Activated CD4-positive, CD25-positive, alpha-beta regulatory T cell treated with anti-CD3 and anti-CD28 coated beads, Interleukin-2, amount 50 U/mL, for 16 hours (primary cell): ENCODE measurements around the gene ROBO1.
"Not testable (repeated sequence)": the region's sequence is repeated elsewhere in the genome, so short reads cannot be mapped to it uniquely, and the experiment has no call there.

Experiments
- DNase-seq: peaks from one replicate; pipeline ENCODE4 v3.0.0-alpha.2; 2020; ENCODE audit warnings: low read depth, low spot score

ROBO1 gene

DNA sequence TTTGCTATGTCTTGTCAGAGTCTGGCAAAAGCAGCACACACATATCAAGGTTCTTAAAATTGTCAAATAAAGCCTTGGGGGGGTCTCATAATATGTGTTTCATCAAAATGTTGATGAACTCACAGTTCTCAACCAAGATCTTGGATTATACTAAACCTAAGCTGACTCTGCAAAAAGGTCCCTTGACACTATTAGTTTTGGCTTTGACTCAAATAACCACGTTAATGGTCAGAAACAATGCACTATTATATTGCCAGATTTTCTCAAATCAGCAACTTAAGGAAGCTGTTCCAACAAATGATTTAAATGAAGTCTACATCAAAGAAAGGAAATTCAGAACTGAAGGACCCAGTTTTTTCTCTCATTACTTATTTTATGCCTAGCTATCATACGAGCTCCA is 1063.9 kb downstream of the ROBO1 start:
- no peak for DNase-seq

DNA sequence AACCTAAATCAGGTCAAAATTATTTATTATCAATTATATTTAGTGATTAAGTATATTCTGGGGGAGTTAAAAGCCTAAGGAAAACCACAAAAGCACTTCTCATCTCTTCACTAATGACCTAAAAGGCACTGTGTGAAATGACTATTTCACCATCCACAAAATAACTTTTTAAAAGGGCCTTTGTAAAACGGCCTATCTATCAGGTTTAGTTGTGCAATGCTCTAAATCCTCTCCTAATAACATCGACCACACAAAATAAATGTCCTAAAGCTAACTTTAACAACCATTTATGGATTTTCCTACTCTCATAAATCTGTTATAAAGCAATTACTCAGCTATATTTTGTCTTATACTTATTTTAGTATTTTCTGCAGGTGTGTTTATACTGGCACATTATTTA is 1066.3 kb downstream of the ROBO1 start:
- DNase-seq, result no peak

DNA sequence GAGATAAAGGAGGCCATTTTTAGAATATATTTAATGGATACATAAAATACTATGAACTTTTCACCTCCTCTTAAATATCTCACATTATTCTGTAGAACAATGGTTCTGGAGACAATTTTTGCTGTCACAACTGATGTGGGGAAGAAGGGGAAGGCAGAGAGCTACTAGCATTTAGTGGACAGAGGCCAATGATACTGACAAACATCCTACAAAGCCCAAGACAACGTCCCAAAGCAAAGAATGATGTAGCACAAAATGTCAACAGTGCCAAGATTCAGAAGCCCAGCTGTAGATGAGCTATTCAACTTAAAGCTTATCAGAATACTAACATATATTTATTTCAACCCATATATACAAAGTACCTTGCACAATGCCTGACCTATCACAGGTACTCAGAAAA is 1069.4 kb downstream of the ROBO1 start:
- no peak for DNase-seq

DNA sequence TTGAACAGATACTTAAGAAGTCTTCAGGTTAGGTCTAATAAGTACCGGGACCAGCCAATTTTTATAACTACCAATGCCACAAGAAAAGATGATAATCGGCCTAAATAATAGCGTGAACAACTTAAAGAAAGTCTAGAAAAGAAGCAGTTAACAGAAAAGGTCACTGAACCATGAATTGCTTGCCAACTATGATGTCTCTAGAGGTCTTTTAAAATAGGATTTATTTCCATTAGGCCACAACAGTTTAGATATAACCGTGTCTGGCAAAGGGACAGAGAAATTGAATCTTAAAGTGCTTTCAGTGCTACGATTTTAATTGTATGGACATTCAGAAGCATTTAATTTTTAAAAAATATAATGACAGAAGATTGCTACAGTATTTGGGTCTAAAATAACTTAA is 1070.4 kb downstream of the ROBO1 start:
- DNase-seq, result no peak

DNA sequence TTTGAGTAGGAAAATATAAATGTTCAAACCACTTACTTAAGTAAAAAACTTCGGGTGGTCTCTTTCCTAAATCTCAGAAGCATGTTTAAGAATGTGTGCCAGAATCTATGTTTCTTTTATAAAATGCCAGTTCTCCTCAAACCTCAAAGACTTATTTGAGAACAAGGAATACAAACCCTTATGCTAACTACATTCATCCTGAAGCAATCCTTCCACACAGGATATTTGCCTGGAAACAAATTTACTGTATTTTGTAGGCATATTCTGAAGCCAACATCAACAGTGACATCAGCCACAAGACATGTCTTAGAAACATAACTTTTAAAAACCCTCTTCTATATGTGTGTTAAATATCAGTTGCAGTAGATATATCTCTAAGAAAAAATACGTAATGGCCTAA is 1077.0 kb downstream of the ROBO1 start:
- DNase-seq, result no peak

DNA sequence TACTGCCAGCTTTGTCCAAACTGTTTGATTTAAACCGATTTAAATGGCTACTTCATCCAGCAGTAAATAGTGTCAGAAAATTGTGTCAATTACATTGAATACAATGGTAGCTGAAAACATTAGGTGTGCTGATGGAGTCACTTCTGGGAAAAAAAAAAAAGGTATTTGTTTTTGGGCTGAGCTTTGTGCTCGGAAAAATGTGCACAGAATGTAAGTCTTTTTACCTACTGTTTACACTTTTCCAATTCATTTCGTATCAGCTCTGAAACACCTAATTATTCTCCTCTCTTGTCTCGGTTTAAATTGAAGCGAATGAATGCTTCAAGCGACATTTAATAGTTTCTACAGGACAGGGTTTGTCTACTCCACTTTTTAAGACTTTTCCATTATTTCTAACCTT is 1078.4 kb downstream of the ROBO1 start:
- DNase-seq, result no peak

DNA sequence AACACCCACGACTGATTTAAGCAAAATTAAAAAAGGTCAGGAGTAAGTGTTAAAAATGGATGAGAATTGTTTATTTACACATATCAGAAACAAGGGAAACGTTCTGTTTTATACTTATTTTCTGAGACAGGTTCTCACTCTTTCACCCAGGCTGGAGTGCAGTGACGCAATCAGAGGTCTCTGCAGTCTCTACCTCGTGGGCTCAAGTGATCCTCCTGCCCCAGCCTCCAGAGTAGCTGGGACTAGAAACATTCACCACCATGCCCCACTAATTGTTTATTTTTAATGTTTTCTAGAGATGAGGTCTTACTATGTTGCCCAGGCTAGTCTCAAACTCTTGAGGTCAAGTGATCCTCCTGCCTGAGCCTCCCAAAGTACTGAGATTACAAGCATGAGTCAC is 1080.3 kb downstream of the ROBO1 start:
- no peak for DNase-seq

DNA sequence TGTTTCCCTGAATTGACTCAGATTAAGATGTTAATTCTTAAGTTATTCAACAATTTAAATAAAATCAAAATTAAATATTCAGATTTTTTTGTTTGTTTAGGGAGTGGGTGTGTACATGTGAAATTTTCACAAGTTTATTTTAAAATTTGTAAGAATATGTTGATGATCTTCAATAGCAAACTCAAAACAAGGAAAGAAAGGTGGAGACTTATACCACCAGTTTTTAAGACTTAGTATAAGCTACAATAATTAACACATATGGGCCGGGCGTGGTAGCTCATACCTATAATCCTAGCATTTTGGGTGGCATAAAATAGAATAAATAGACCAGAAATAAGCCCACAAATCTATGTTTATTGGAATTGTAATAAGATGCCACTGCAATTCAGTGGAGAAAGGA is 1084.5 kb downstream of the ROBO1 start:
- DNase-seq, result no peak

DNA sequence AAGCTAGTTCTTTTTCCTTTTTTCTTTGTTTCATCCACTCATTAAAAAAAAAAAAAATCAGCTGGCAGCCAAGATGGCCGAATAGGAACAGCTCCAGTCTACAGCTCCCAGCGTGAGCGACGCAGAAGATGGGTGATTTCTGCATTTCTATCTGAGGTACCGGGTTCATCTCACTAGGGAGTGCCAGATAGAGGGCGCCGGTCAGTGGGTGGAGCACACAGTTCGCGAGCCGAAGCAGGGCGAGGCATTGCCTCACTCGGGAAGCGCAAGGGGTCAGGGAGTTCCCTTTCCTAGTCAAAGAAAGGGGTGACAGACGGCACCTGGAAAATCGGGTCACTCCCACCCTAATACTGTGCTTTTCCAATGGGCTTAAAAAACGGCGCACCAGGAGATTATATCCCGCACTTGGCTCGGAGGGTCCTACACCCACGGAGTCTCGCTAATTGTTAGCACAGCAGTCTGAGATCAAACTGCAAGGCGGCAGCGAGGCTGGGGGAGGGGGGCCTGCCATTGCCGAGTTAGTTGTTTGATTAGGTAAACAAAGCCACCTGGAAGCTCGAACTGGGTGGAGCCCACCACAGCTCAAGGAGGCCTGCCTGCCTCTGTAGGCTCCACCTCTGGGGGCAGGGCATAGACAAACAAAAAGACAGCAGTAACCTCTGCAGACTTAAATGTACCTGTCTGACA is 1092.5 kb downstream of the ROBO1 start:
- DNase-seq, result not testable (repeated sequence)

DNA sequence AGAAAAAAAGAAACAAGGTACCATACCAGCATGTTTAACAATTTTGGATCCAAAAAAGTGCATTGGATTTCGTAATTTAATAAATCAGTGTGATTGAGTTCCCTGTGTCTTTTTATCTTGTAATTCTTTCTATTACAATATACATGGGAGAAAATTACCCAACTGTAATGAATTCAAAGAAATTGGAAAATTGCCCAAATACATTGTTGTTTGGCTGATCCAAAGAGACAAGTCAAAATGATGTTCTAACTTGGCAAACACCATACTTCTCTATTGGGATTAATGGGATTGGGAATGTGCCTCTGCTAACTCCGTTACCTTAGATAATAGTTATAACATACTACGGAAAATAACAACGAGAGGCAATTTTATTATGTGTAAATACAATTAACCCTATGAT is 1097.1 kb downstream of the ROBO1 start:
- DNase-seq, result no peak

DNA sequence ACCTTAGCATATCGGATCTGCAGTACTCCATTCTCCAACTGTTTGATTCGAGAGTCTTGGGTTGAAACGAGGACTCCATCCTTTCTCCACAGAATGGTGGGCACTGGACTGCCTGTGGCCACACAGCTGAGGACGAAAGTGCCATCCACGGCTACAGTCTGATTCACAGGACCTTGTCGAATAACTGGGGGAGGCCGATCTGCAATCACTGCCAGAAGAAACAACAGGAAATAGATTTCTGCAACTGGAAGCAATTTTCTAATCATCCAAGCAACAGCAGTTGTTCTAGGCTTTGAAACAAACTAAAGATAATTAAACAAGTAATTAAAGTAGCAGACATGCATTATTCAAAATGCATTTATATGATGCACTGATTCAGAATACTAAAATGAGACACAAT is 1097.7 kb downstream of the ROBO1 start:
- DNase-seq, result no peak

DNA sequence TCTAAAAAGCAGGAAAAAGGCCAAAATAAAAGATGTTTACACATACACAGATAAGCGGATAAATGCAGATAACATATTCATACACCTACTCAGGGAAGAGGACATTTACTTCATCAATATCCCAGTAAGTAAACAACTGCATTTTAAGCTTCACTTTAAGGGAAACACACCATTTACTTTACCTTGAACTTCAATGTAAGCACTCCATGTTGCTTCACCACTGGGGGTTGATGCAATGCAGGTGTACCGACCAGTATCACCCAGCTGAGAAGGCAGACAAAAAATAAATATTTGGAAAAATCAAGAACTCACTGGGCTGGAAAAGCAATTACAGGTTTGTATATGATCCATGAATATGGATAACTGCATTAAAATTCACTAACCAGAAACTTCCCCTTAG is 1099.5 kb downstream of the ROBO1 start:
- no peak for DNase-seq

DNA sequence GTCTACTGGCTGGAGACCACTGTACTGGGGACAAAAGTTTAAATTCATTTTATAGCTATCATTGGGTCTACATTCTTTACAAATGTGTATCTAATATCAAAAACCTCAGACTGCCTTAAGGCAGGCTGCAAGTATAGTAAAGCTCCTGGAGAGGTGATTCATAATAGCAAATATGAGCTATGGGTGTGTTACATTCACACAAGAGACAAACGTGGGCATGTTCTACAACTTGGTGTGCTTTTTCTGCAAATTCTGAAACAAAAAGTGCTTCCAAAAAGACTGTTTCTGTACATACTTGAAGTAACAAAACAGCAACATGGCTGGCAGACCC is 1101.4 kb downstream of the ROBO1 start:
- DNase-seq, result no peak

DNA sequence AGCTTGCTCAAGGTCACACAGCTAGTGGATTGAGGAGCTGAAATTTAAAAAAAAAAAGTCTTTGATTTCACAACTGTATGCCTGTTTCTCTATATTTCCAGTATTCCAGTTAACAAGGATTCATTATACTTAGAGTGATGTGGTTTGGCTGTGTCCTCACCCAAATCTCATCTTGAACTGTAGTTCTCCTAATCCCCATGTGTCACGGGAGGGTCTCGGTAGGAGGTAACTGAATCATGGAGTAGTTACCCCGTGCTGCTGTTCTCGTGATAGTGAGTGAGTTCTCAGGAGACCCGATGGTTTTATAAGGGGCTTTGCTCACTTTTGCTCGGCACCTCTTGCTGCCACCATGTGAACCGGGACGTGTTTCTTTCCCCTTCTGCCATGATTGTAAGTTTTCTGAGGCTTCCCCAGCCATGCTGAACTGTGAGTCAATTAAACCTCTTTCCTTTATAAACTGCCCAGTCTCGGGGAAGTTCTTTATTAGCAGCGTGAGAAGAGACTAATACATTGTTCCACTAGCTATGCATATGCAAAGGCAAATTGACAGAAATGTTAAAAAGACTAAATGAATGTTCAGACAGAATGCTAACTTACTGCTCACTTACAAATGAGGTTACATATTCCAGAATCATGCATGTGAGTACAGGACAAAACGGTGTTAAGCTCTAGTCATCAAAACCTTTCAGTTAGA is 1101.9 kb downstream of the ROBO1 start:
- no peak for DNase-seq

DNA sequence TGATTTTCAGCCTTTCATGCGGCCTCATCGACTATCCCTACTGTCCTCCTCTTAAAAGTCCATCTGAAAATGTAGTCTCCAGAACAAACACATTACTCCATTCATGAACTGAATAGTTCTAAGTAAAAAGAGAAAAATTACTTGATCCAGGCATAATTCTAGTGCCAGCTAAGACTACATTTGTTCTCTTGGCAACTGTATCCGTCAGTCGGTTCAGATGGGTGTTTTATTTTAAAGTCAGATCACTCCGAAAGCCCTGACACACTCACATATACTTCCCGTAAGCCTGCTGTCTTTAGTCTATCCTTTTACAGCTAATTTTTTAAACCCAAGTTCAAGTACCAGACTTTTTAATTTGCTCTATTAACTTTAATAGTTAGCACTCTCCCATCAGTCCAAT is 1102.7 kb downstream of the ROBO1 start:
- DNase-seq, result no peak

DNA sequence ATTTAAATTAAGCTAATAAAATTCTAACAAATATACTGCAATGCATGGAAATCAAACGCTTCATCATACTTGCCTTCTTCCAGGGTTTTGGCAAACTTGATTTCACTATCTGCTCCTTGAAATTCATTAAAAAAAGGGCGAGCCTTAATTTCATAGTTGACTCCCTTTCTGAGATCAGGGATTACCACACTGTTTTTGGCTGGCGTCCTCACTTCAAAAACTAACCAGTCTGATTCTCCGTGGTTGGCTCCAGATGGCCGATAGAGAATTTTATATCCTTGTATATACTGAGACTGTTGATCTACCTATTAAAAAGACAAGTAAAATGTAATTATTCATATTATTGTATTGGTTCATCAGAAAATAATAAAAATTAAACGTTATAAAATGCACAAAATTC is 1106.8 kb downstream of the ROBO1 start:
- no peak for DNase-seq

DNA sequence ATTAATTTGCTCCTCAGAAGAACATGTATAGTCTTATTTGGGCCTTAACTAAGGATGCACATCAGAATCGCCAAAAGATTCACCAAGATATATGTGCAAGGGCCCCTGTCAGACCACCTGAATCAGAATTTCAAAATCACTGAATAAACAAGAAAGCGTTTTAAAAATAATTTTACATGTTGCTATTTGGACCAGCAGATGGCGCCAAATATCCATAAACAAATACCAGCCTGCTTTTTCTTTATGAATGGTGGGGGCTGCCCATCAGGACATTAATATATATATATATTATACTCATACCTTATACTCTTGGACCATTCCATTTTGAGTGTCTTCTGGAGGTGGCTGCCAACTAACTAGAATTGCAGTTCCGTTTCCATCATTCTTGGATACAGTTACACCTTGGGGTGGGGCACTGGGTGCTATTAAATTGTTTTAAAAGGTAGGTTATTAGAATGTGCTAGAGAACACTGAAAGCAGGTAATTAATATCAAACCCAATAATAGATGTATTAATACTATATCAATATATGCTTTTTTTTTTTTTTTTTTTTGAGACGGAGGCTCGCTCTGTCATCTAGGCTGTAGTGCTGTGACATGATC is 1108.3 kb downstream of the ROBO1 start:
- no peak for DNase-seq

DNA sequence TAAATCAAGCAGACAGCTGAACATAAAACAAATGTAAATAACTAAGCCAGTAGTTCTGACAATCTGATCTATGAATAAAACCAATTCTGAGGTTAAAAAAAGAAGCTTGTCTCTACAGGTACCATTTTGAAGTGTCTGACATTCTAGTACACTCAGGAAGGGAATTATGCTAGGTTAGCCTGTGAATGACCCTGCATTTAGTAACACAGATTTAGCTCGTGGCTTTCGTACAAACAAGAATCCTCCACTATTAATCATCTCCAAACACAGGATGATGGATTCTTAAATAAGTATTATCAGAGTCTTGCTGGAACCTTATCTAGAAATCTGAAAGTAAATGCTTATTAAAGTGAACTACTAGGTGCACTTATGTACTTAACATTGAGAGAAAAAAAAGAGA is 1120.1 kb downstream of the ROBO1 start:
- DNase-seq, result no peak

DNA sequence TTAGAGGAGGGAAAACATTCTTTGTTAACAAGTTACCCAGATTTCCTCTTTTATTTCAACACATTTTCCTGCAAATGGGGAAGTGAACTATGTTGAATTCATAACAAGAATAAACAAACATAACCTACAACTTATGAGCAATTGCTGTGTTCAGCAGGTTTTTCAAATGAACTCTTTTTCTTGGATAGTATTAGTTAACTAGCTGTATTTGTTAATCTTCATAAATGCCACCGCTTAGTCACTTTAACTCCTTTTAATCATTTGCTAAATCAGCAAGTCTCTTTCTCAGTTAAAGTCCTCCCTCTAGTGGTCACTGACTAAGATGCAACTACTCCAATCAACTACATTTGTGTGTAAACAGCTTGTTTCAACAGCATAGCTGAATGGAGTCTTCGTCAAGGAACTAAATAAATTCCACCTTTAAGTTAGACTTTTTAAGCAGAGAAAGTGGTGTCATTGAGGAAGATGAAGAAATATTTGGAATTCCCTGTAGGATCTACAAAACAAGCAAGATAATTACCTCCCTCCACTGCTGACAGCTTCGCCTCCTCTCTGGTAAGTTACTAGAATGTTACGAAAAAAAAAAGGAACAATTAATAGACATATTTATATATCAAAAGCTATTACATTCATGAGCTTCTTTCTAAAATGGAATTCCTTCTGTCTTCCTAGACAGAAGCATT is 1122.0 kb downstream of the ROBO1 start:
- DNase-seq, result no peak

DNA sequence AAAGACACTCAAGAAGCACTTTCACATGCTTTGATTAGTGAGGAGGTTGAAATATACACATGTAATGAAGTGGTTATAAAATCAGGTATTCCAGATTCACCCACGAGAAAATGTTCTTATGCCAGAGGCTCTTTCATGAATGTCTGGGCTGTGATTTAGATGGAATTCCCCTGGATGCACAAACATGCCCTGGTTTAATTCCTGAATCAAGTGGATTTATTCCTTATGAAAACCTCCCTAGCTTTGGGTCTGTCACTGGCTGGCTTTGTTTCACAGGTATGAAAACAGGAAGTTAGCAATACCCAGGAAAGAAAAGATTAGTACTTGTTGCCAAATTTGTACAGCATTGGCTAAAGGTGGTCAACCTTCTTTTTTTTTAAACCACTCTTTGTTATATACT is 1123.0 kb downstream of the ROBO1 start:
- DNase-seq, result no peak

DNA sequence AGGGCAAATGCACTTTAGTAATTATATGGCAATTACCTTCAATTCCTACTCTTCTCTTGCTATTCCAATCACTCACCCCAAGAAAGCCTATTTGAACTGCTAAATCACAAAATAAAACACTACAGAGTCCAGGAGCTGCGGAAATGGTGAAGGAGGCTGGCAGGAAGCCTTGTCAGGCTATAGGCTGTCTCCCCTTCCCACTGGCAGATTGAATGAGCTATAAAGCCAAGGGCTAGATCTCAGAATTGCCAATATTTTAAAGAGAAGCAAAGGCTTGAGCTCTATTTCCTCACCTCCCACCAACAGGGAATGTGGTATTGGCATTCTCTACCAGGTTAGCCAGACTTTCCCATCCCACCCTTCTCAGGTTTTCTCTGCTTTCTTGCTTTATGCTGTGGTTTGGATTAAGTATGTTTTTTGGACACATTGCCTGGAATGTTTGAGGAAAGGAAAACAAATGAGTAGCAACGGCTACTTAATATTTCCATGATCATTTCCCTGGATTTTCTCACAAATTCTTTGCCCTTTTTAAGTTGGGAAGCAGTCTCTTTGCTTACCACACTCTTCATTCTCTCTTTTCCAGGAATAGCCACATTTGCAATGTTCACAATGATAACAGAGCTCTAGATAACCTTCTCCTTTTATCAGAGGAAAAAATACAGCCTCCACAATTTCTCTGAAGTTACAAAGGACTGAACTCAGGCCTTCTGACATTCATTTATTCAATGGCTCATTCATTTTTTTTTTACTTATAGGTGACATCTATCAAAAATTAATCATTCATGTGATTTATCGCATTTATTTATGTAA is 1125.4 kb downstream of the ROBO1 start:
- no peak for DNase-seq

DNA sequence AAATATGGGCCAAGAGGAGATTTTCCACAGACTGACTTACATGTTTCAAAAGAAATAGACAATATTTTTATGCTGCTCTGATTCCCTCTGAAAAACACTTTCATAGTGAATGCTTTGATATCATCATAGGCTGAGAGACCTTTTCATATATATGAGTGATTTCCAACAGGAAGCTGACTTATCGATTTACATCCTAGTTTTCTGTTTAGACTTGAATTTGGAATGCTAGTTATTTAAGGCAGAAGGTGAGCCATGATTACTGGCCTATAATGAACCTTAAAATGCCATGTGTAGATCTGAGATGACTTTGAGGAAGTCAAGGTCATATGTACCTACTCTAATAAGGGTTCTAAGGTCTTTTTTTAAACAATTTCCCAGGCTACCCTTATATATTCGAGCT is 1126.1 kb downstream of the ROBO1 start:
- no peak for DNase-seq
